B cell (primary cell): ENCODE results near the gene ACBD5. TPM values are rescaled to one million over a fixed set of nuclear protein-coding genes. Genes with fewer than 3 reads are reported as not detected.
A peak's percentile ranks its signal among the peaks of the same experiment; 100 is the strongest.

ENCODE experiments used
- ATAC-seq: fragments of 200-7000 bp; cut with Tn5 transposase; one replicate; pipeline ENCODE4 v1.10.0; 2021; ENCODE audit warnings: low read depth, mild to moderate bottlenecking, moderate number of reproducible peaks, moderate library complexity
- CTCF ChIA-PET: fragments of 350-600 bp; sonication (Branson Sonifier 250); formaldehyde crosslinking; loops from one replicate; lab custom pipeline; 2021; ENCODE audit warnings: antibody characterized with exemption, inconsistent platforms; lab: Charles Lee
- POLR2A ChIA-PET: fragments of 350-600 bp; sonication (Branson Sonifier 250); formaldehyde crosslinking; loops from one replicate; lab custom pipeline; 2021; ENCODE audit warnings: antibody characterized with exemption; lab: Charles Lee
- DNase-seq: peaks from one replicate; pipeline ENCODE4 v3.0.0; 2013
- H2AFZ ChIP-seq: 2 replicates; pipeline ENCODE4 v1.6.1; 2012; ENCODE audit warnings: mild to moderate bottlenecking, low read depth, low read length; ENCODE audit not compliant: insufficient read depth, poor library complexity, severe bottlenecking
- H3K27ac ChIP-seq, 2 donors: 1 replicate in 1 of 2; 2 replicates in 1 of 2; pipeline ENCODE4 v1.5.1; 2012 to 2013; ENCODE audit warnings: low read length in 2 of 2, mild to moderate bottlenecking in 2 of 2, moderate library complexity in 1 of 2
- H3K27me3 ChIP-seq, 4 experiments: fragments of 200-600 bp in 1 of 4; sonication (generic) in 1 of 4; replicated peaks in 1 of 4; 1 replicate in 2 of 4; 2 replicates in 2 of 4; pipeline versions ENCODE4 v1.6.1 to v1.7.0; 2013 to 2016; ENCODE audit warnings: low read length in 3 of 4, mild to moderate bottlenecking in 2 of 4, mixed read lengths in 1 of 4, moderate library complexity in 1 of 4; ENCODE audit not compliant: insufficient read depth in 4 of 4, control insufficient read depth in 3 of 4; ENCODE audit errors: control extremely low read depth in 1 of 4
- H3K36me3 ChIP-seq, 2 experiments: replicated peaks in 1 of 2; 1 replicate in 1 of 2; 2 replicates in 1 of 2; pipeline versions ENCODE4 v1.6.1 to v1.7.1; 2013; ENCODE audit warnings: low read length in 1 of 2; ENCODE audit not compliant: insufficient read depth in 2 of 2, control insufficient read depth in 1 of 2; ENCODE audit errors: control extremely low read depth in 1 of 2, extremely low read depth in 1 of 2
- H3K4me1 ChIP-seq, 2 donors: fragments of 200-600 bp in 1 of 2; sonication (generic) in 1 of 2; 1 replicate in 1 of 2; 2 replicates in 1 of 2; pipeline versions ENCODE4 v1.5.1 to v1.6.1; 2013 to 2017; ENCODE audit warnings: low read length in 2 of 2; ENCODE audit not compliant: control insufficient read depth in 2 of 2, insufficient read depth in 2 of 2
- H3K4me2 ChIP-seq: replicated peaks from 2 replicates; pipeline ENCODE3; 2012; ENCODE audit warnings: mild to moderate bottlenecking, low read depth, low read length; ENCODE audit not compliant: poor library complexity, severe bottlenecking
- H3K4me3 ChIP-seq, 5 experiments: fragments of 200-600 bp in 1 of 5; sonication (generic) in 1 of 5; 1 replicate in 3 of 5; 2 replicates in 2 of 5; pipeline versions ENCODE4 v1.5.1 to v1.7.0; 2011 to 2016; ENCODE audit warnings: low read length in 4 of 5, mild to moderate bottlenecking in 4 of 5, low read depth in 2 of 5, control low read depth in 1 of 5, moderate library complexity in 1 of 5; ENCODE audit not compliant: insufficient read depth in 1 of 5; ENCODE audit errors: control extremely low read depth in 1 of 5, extremely low read depth in 1 of 5
- H3K79me2 ChIP-seq: fragments of 200-600 bp; sonication (generic); one replicate; pipeline ENCODE4 v1.6.0; 2016; ENCODE audit warnings: low read length; ENCODE audit not compliant: control insufficient read depth, insufficient read depth
- H3K9ac ChIP-seq: fragments of 200-600 bp; sonication (generic); 2 replicates; pipeline ENCODE4 v1.6.1; 2017; ENCODE audit warnings: mild to moderate bottlenecking, low read length, moderate library complexity
- H3K9me3 ChIP-seq, 3 donors: one replicate each; pipeline versions ENCODE4 v1.6.1 to v1.7.1; 2013; ENCODE audit warnings: low read length in 2 of 3; ENCODE audit not compliant: control insufficient read depth in 2 of 3, insufficient read depth in 1 of 3; ENCODE audit errors: control extremely low read depth in 1 of 3
- H4K20me1 ChIP-seq: 2 replicates; pipeline ENCODE4 v1.6.0; 2012; ENCODE audit warnings: mild to moderate bottlenecking, low read length; ENCODE audit not compliant: insufficient read depth, control insufficient read depth, poor library complexity, severe bottlenecking
- H3K27ac Mint-ChIP-seq: one replicate; pipeline ENCODE4 v1.8.0; 2021; ENCODE audit warnings: mixed read lengths
- H3K27me3 Mint-ChIP-seq: one replicate; pipeline ENCODE4 v1.8.0; 2021; ENCODE audit warnings: mixed read lengths
- H3K4me1 Mint-ChIP-seq: one replicate; pipeline ENCODE4 v1.8.0; 2021; ENCODE audit warnings: mixed read lengths
- H3K4me3 Mint-ChIP-seq: one replicate; pipeline ENCODE4 v1.8.0; 2021; ENCODE audit warnings: mixed read lengths
- H3K9me3 Mint-ChIP-seq: one replicate; pipeline ENCODE4 v1.8.0; 2022; ENCODE audit warnings: mixed read lengths; ENCODE audit not compliant: insufficient read depth
- EZH2 ChIP-seq: IDR thresholded peaks from 2 replicates; pipeline ENCODE4 v1.6.1; 2012; ENCODE audit warnings: borderline replicate concordance, low read depth, mild to moderate bottlenecking, moderate library complexity, low read length; ENCODE audit not compliant: insufficient read depth, poor library complexity, severe bottlenecking
- WGBS: methylation state at CpG from one replicate; pipeline ENCODE4 v1.1.5; 2013; ENCODE audit warnings: missing lambda C conversion rate; ENCODE audit not compliant: insufficient coverage; 5-methylcytosine and 5-hydroxymethylcytosine counted together
- intact Hi-C: fragments of 100-400 bp; cut with micrococcal nuclease; formaldehyde crosslinking; loops from one replicate; pipeline ENCODE4 v1.10.0; 2022
- polyA plus RNA-seq: library from polyadenylated mRNA; depleted of rRNA; stranded (reverse); fragments of >200 nt; gene quantifications from 2 replicates; pipeline ENCODE4 v1.2.3, GENCODE V29; 2012
- total RNA-seq, 2 donors: library from RNA; stranded (reverse); fragments of 120-200 nt in 1 of 2; gene quantifications; 1 replicate in 1 of 2; 2 replicates in 1 of 2; pipeline versions ENCODE4 v1.2.3 to v1.2.4, GENCODE V29; 2013 to 2022
- TF ChIP-seq, protein P1 (sequence below): fragments of 200-600 bp; IDR thresholded peaks from one replicate; pipeline ENCODE4 v1.8.0; 2022; ENCODE audit warnings: antibody characterized with exemption, mild to moderate bottlenecking

The ACBD5 gene
- total and polyA plus RNA-seq, 2 donors (not counting 1 experiment from before 2014, with no cell fraction given) = 8.2 to 24.0 TPM

DNA sequence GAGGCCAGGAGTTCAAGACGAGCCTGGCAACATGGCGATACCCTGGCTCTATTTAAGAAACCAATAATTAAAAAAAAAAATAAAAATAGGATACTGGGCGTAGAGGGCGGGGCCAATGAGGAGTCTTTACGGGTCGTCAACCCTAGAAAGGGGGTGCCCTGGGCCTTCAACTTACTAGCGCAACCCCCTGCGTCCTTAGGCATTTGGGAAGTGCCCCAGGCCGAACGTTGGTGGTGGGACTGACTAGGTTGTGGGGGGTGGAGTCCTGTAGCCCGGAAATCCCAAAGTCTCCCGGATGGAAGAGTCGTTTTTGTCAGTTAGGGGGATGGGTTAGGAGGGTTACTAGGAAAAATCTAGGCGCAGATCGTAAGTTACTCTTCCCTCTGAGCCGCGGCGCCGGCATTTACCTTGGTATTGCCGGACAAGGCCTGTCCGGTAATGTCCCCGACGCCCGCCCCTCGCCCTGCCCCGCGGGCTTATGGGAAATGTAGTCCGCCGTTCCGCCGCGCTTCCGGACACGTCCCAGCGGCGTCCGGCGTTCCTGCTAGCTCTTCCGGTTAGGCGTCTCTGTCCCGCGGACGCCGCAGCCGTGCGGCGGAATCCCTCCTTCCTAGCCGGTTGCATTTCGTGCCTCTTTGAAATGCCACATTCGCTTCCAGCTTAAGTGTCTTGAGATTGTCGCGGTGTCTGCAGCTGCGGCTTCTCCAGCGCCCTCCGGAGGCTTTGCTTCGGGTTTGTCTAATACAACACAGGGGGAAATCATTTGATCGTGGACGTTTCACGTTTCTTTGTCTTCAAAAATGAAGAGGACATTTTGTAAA lies 1.3 kb upstream of the ACBD5 start:
- peak; percentile 96 for DNase-seq
- Mint-ChIP-seq H3K4me3 (peak overlapping the region; percentile 95), H3K27me3 (no peaks in the 10 kb centered on the region), H3K27ac (peak overlapping the region; percentile 100), H3K4me1 (peaks cover 42% of the 10 kb centered on the region), H3K9me3 (no peaks in the 10 kb centered on the region)
- intact Hi-C loops = loop anchor here (1.0 to 5.0 kb wide), 11 partner anchors 10 to 1060 kb away; partner anchors contain the start of genes ANKRD26, APBB1IP, MPP7 and PDSS1
- POLR2A ChIA-PET = interaction anchor here (0.8 to 2.0 kb wide), 7 partner anchors 11 to 1291 kb away, joined by 3 to 30 read pairs (median 5); partner anchors contain the start of genes MASTL, RAB18, WAC and YME1L1
- H3K4me1 ChIP-seq = peaks cover 17 to 27% of the 10 kb centered on the region in 2 donors
- CTCF ChIA-PET = interaction anchor here (0.6 to 2.5 kb wide), 6 partner anchors 10 to 381 kb away, joined by 3 to 14 read pairs (median 6); partner anchors contain the start of genes ABI1, MASTL and YME1L1
- H3K4me2 ChIP-seq = peak overlapping the region; percentile 89
- H3K27me3 ChIP-seq = no peaks in the 10 kb centered on the region
- H3K79me2 ChIP-seq = peaks cover 31% of the 10 kb centered on the region
- TF ChIP-seq EZH2 = no peak
- TF ChIP-seq, protein P1, sequence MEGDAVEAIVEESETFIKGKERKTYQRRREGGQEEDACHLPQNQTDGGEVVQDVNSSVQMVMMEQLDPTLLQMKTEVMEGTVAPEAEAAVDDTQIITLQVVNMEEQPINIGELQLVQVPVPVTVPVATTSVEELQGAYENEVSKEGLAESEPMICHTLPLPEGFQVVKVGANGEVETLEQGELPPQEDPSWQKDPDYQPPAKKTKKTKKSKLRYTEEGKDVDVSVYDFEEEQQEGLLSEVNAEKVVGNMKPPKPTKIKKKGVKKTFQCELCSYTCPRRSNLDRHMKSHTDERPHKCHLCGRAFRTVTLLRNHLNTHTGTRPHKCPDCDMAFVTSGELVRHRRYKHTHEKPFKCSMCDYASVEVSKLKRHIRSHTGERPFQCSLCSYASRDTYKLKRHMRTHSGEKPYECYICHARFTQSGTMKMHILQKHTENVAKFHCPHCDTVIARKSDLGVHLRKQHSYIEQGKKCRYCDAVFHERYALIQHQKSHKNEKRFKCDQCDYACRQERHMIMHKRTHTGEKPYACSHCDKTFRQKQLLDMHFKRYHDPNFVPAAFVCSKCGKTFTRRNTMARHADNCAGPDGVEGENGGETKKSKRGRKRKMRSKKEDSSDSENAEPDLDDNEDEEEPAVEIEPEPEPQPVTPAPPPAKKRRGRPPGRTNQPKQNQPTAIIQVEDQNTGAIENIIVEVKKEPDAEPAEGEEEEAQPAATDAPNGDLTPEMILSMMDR = no peak
- ATAC-seq = peak; percentile 65
- no peaks in the 10 kb centered on the region for H4K20me1 ChIP-seq
- peak overlapping the region; percentile 78 to 97 (median 91) for H3K4me3 ChIP-seq
- no peaks in the 10 kb centered on the region for H3K9me3 ChIP-seq
- WGBS = 2% methylated on average over 54 of the region's 59 CpGs
- H2AFZ ChIP-seq = peak overlapping the region; percentile 85
- no peaks in the 10 kb centered on the region for H3K36me3 ChIP-seq
- H3K27ac ChIP-seq = peak overlapping the region; percentile 93 to 97
- peak overlapping the region; percentile 95 for H3K9ac ChIP-seq
